Neural cell (in vitro differentiated cells): ENCODE data around the gene LCP2.

Experiments
- EP300 ChIP-seq: fragments of 450-650 bp; conservative IDR thresholded peaks from 2 replicates; pipeline ENCODE4 v1.6.1; 2014; ENCODE audit warnings: antibody characterized with exemption, mild to moderate bottlenecking, moderate library complexity; ENCODE audit not compliant: poor library complexity, severe bottlenecking
- EZH2 ChIP-seq: fragments of 200-600, 300-800 bp; shearing (Covaris generic), sonication (generic); IDR thresholded peaks from 2 replicates; pipeline ENCODE4 v1.6.1; 2014; ENCODE audit warnings: antibody characterized with exemption, low read length, borderline replicate concordance, mild to moderate bottlenecking; ENCODE audit not compliant: insufficient read depth, poor library complexity, severe bottlenecking
- TAF1 ChIP-seq: IDR thresholded peaks from 2 replicates; pipeline ENCODE4 v1.6.1; 2012; ENCODE audit warnings: low read depth
- TF ChIP-seq, protein P1 (sequence below): fragments of 450-650 bp; IDR thresholded peaks from 2 replicates; pipeline ENCODE4 v1.5.1; 2014; ENCODE audit warnings: antibody characterized with exemption, mild to moderate bottlenecking, moderate library complexity; ENCODE audit not compliant: poor library complexity, severe bottlenecking

DNA sequence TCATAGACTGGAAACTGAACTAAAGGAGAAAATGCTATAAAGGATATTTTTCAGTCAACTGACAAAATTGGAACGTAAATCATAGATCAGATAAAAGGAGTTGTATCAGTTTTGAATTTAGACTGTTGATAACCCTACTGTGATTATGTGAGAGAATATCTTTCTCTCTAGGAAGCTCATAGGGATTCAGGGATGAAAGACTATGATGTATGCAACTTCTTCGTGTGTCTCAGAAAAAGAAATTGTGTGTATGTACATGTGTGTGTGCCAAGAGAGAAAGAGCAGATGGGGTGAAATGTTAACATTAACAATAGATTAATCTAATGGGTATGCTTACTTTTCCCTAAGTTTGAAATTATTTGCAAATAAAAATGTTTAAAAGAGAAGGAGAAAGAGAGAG lies 95.5 kb downstream of the LCP2 start:
- TF ChIP-seq EP300 (no peak), TAF1 (no peak), EZH2 (no peak)
- TF ChIP-seq, protein P1, sequence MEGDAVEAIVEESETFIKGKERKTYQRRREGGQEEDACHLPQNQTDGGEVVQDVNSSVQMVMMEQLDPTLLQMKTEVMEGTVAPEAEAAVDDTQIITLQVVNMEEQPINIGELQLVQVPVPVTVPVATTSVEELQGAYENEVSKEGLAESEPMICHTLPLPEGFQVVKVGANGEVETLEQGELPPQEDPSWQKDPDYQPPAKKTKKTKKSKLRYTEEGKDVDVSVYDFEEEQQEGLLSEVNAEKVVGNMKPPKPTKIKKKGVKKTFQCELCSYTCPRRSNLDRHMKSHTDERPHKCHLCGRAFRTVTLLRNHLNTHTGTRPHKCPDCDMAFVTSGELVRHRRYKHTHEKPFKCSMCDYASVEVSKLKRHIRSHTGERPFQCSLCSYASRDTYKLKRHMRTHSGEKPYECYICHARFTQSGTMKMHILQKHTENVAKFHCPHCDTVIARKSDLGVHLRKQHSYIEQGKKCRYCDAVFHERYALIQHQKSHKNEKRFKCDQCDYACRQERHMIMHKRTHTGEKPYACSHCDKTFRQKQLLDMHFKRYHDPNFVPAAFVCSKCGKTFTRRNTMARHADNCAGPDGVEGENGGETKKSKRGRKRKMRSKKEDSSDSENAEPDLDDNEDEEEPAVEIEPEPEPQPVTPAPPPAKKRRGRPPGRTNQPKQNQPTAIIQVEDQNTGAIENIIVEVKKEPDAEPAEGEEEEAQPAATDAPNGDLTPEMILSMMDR, result no peak
